ENCODE results near the gene CABP1.
A peak's percentile ranks its signal among the peaks of the same experiment; 100 is the strongest.

Gene CABP1

DNA sequence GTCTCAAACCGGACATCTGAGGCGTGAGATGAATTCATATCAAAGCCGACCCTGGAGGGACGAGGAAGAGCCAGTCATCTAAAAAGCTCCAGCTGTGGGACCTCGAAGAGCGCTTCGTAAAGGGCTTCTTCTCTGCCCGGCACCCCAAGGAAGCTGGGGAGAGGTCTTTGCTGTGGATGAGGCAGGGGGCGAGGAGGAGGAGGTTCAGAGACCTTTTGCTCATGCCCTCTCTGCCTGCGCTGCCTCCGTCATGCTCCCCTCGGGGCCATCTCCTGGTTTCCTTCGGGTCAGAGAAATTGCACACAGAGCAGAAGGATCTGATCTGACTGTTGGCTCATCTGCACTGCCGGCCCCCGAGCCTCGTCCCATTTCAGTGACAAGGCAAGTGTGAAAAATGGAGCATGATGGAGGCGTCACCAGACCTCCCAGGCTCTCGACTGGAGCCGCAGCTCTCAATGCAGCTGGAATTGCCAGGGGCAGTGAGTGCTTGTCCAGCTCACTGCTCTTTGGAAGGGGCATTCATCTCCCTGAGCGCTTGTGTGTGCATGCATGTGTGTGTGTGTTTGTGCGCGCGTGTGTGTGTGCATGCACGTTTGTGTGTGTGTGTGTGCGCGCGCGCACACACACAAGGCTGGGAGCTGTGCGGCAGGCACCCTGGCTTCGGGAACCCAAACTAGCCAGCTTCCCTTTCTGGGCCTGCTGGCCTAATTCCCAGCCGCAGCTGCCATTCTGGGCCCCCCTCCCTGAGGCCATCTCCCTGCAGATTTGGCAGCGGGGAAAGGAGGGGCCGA, 9.2 kb downstream of the CABP1 start:
- TF ChIP-seq, protein P1, sequence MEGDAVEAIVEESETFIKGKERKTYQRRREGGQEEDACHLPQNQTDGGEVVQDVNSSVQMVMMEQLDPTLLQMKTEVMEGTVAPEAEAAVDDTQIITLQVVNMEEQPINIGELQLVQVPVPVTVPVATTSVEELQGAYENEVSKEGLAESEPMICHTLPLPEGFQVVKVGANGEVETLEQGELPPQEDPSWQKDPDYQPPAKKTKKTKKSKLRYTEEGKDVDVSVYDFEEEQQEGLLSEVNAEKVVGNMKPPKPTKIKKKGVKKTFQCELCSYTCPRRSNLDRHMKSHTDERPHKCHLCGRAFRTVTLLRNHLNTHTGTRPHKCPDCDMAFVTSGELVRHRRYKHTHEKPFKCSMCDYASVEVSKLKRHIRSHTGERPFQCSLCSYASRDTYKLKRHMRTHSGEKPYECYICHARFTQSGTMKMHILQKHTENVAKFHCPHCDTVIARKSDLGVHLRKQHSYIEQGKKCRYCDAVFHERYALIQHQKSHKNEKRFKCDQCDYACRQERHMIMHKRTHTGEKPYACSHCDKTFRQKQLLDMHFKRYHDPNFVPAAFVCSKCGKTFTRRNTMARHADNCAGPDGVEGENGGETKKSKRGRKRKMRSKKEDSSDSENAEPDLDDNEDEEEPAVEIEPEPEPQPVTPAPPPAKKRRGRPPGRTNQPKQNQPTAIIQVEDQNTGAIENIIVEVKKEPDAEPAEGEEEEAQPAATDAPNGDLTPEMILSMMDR (conservative IDR thresholded peaks at IDR 0.05; ENCODE audit: control insufficient read depth, insufficient read depth, low read depth, low read length), result no peak
- no peak for DNase-seq (ENCODE audit: low read depth)
- peak overlapping the region; percentile 60 for H3K4me3 ChIP-seq (ENCODE audit: control insufficient read depth, low read depth, low read length)

DNA sequence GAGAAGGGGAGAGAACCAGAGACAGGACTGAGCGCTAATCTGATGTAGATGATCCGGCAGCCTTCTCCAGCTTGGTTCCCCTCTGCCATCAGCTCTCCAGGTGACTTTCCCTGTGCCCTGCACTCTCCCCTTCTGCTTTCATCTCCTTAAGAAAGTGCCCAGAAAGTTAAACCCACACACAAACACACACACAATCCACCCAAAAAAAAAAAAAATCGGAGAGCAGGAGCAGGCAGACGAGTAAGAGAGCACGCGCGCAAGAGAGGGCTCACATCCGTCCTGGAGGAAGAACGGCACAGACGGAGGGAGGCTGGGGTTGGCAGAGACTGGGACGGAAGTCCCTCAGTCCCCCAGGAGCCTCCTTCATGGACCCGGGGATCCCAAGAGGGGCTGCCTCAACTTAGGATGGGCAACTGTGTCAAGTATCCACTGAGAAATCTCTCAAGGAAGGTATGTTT, 9.8 kb downstream of the CABP1 start:
- DNase-seq (ENCODE audit: low read depth), result no peak
- H3K4me3 ChIP-seq (ENCODE audit: control insufficient read depth, low read depth, low read length), result no peak overlapping the region
- TF ChIP-seq, protein P1 (conservative IDR thresholded peaks at IDR 0.05; ENCODE audit: control insufficient read depth, insufficient read depth, low read depth, low read length), result no peak

DNA sequence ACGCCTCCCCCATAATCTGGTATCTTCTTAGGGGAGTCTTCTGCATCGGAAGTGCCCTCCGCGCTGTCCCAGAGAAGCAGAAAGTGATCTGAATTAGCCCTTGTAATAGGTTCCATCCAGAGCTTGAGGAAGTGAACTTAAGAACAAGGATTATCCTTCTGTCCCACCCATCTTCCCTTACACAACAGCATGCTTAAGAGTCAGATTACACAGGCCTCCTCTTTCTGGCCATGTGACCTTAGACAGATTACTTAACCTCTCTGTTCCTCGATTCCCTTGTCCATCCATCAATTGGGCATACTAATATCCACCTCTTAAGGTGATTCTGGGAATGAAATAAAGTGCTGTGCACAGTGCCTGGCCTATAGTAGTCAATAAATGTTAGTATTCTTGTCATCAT, 11.4 kb downstream of the CABP1 start:
- peak; percentile 58 for DNase-seq (ENCODE audit: low read depth)
- TF ChIP-seq, protein P1 (conservative IDR thresholded peaks at IDR 0.05; ENCODE audit: control insufficient read depth, insufficient read depth, low read depth, low read length), result no peak
- H3K4me3 ChIP-seq (ENCODE audit: control insufficient read depth, low read depth, low read length), result no peak overlapping the region

DNA sequence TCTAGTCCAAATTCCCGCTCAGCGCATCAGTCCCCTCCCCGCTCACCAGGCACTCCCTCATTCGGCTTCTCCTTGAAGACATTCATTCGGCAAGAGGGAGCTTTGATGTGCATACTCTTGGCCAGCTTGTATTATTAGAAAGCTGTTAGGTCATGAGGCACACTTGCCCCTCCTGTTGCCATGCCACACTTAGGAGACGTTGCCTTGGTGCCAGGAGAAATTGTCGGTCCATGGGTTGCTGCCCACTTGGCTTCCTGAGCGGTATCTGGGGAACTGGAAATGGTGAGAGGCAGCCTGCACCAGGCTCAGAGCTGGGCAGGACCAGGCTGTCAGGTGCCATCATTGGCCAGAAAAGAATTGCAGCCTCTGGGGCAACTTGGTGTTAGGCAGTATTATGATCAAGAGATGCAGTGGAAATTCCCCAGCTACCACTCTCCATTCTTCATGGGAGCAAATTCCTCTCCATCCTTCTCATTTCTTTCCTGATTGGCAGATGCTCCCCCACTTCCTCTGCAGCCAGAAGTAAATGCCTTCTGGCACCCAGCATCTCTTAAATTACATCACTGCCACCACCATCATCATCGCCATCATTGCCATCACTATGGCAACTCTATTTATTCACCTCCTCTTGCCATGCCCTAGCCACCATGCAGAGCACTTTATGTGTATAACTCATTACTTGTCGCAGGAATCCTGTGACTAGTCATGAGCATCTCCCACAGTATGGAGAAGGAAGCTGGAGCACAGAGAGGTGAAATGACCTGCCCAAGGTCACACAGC, 12.4 kb downstream of the CABP1 start:
- no peak for DNase-seq (ENCODE audit: low read depth)
- TF ChIP-seq, protein P1 (conservative IDR thresholded peaks at IDR 0.05; ENCODE audit: control insufficient read depth, insufficient read depth, low read depth, low read length), result no peak
- no peak overlapping the region for H3K4me3 ChIP-seq (ENCODE audit: control insufficient read depth, low read depth, low read length)

DNA sequence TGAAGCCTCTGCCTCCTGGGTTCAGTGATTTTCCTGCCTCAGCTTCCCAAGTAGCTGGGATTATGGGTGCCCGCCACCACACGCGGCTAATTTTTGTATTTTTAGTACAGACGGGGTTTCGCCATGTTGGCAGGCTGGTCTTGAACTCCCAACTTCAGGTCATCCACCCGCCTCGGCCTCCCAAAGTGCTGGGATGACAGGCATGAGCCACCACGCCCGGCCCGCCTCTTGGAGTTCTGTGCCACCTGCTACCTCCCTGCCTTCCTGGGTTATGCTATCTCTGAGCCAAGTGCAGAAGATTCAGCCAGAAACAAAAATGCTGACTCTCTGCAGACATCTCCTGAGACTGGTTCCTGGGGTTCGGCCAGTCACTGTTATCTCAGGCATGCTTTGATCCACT, 13.2 kb downstream of the CABP1 start:
- no peak overlapping the region for H3K4me3 ChIP-seq (ENCODE audit: control insufficient read depth, low read depth, low read length)
- TF ChIP-seq, protein P1 (conservative IDR thresholded peaks at IDR 0.05; ENCODE audit: control insufficient read depth, insufficient read depth, low read depth, low read length), result no peak
- DNase-seq (ENCODE audit: low read depth), result no peak

DNA sequence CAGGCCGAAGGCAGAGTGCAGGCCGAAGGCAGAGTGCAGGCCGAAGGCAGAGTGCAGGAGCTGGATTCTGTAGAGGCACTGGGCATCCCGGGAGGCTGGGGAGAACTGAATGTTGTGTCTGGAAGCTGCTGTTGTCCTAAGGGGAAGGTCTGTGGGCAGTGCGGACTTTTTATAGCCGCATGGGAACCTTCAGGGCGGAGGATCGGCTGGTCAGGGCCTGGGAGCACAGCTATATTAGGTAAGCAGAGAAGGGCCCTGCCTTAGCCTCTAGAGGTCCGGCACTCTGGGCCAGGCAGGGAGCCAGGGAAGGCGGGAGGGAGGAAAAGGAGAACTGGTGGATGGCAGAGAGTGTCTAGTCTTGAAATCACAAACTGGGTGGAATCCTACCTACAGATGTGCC, 14.2 kb downstream of the CABP1 start:
- TF ChIP-seq, protein P1 (conservative IDR thresholded peaks at IDR 0.05; ENCODE audit: control insufficient read depth, insufficient read depth, low read depth, low read length), result no peak
- DNase-seq (ENCODE audit: low read depth), result no peak
- no peak overlapping the region for H3K4me3 ChIP-seq (ENCODE audit: control insufficient read depth, low read depth, low read length)
